T-helper 2 cell treated with Interferon-gamma antibody and Interleukin-4, amounts not matched to agents 5 μg/mL and 100 μg/mL, for 36 hours (primary cell): ENCODE data around the gene COL4A2.
"Not testable (repeated sequence)": the region's sequence is repeated elsewhere in the genome, so short reads cannot be mapped to it uniquely, and the experiment has no call there.

Experiments used
- DNase-seq: peaks from one replicate; pipeline ENCODE4 v3.0.0; 2021; ENCODE audit warnings: low spot score
- H3K27ac Mint-ChIP-seq: one replicate; pipeline ENCODE4 v1.8.0; 2021; ENCODE audit warnings: mild to moderate bottlenecking, mixed read lengths
- H3K27me3 Mint-ChIP-seq: one replicate; pipeline ENCODE4 v1.8.0; 2021; ENCODE audit warnings: low read depth, mixed read lengths
- H3K36me3 Mint-ChIP-seq: one replicate; pipeline ENCODE4 v1.8.0; 2021; ENCODE audit warnings: low read depth, mixed read lengths
- H3K4me1 Mint-ChIP-seq: one replicate; pipeline ENCODE4 v1.8.0; 2021; ENCODE audit warnings: low read depth, mixed read lengths
- H3K4me3 Mint-ChIP-seq: one replicate; pipeline ENCODE4 v1.8.0; 2022; ENCODE audit warnings: mild to moderate bottlenecking, moderate library complexity, mixed read lengths
- H3K9me3 Mint-ChIP-seq: one replicate; pipeline ENCODE4 v1.8.0; 2021; ENCODE audit warnings: mixed read lengths

The COL4A2 gene

GRCh38 chr13:110525328-110526319 lies 218.5 kb downstream of the COL4A2 start:
- H3K9me3 Mint-ChIP-seq = no peaks in the 10 kb centered on the region
- H3K27ac Mint-ChIP-seq = no peak overlapping the region

GRCh38 chr13:110528371-110528770 lies 221.3 kb downstream of the COL4A2 start:
- no peak overlapping the region for H3K27ac Mint-ChIP-seq
- no peaks in the 10 kb centered on the region for H3K9me3 Mint-ChIP-seq
- H3K4me3 Mint-ChIP-seq = no peak overlapping the region
- peaks cover 9% of the 10 kb centered on the region for H3K4me1 Mint-ChIP-seq
- DNase-seq = no peak
- no peaks in the 10 kb centered on the region for H3K27me3 Mint-ChIP-seq
- H3K36me3 Mint-ChIP-seq = no peaks in the 10 kb centered on the region

More at GRCh38 chr13:110525328-110526319, 218.5 kb downstream of the COL4A2 start:
- DNase-seq = no peak
- Mint-ChIP-seq H3K4me1 (peaks cover 9% of the 10 kb centered on the region), H3K27me3 (no peaks in the 10 kb centered on the region), H3K36me3 (no peaks in the 10 kb centered on the region), H3K4me3 (no peak overlapping the region)

GRCh38 chr13:110528911-110529310 lies 221.8 kb downstream of the COL4A2 start:
- H3K27ac Mint-ChIP-seq = no peak overlapping the region
- no peaks in the 10 kb centered on the region for H3K27me3 Mint-ChIP-seq
- H3K4me1 Mint-ChIP-seq = peaks cover 9% of the 10 kb centered on the region
- no peak for DNase-seq
- no peak overlapping the region for H3K4me3 Mint-ChIP-seq
- no peaks in the 10 kb centered on the region for H3K36me3 Mint-ChIP-seq
- no peaks in the 10 kb centered on the region for H3K9me3 Mint-ChIP-seq

GRCh38 chr13:110529522-110530311 lies 222.6 kb downstream of the COL4A2 start:
- Mint-ChIP-seq H3K9me3 (no peaks in the 10 kb centered on the region), H3K4me1 (peaks cover 3% of the 10 kb centered on the region), H3K4me3 (no peak overlapping the region), H3K27me3 (no peaks in the 10 kb centered on the region), H3K36me3 (no peaks in the 10 kb centered on the region), H3K27ac (no peak overlapping the region)
- no peak for DNase-seq

GRCh38 chr13:110531100-110531499 lies 224.0 kb downstream of the COL4A2 start:
- Mint-ChIP-seq H3K9me3 (no peaks in the 10 kb centered on the region), H3K27ac (no peak overlapping the region), H3K4me1 (peaks cover 2% of the 10 kb centered on the region), H3K27me3 (no peaks in the 10 kb centered on the region), H3K36me3 (no peaks in the 10 kb centered on the region), H3K4me3 (no peak overlapping the region)
- no peak for DNase-seq

- H3K9me3 Mint-ChIP-seq = no peaks in the 10 kb centered on the region
- no peak for DNase-seq
- H3K27ac Mint-ChIP-seq = no peak overlapping the region
- no peak overlapping the region for H3K4me3 Mint-ChIP-seq
- peaks cover 2% of the 10 kb centered on the region for H3K4me1 Mint-ChIP-seq
- H3K36me3 Mint-ChIP-seq = no peaks in the 10 kb centered on the region
- H3K27me3 Mint-ChIP-seq = no peaks in the 10 kb centered on the region
Observed at GRCh38 chr13:110531671-110532083, 224.6 kb downstream of the COL4A2 start.

GRCh38 chr13:110532258-110532657 lies 225.2 kb downstream of the COL4A2 start:
- H3K4me3 Mint-ChIP-seq, H3K9me3 Mint-ChIP-seq, H3K36me3 Mint-ChIP-seq, H3K27me3 Mint-ChIP-seq, H3K4me1 Mint-ChIP-seq, H3K27ac Mint-ChIP-seq, DNase-seq: not testable (repeated sequence)

- Mint-ChIP-seq H3K4me1 (peaks cover 2% of the 10 kb centered on the region), H3K36me3 (no peaks in the 10 kb centered on the region), H3K27ac (no peak overlapping the region)
Observed at GRCh38 chr13:110533771-110534670, 226.9 kb downstream of the COL4A2 start.

GRCh38 chr13:110535526-110535925 lies 228.4 kb downstream of the COL4A2 start:
- DNase-seq = no peak
- Mint-ChIP-seq H3K9me3 (no peaks in the 10 kb centered on the region), H3K27ac (no peak overlapping the region), H3K27me3 (no peaks in the 10 kb centered on the region), H3K4me1 (peaks cover 2% of the 10 kb centered on the region), H3K36me3 (no peaks in the 10 kb centered on the region), H3K4me3 (no peak overlapping the region)

More at GRCh38 chr13:110533771-110534670, 226.9 kb downstream of the COL4A2 start:
- H3K9me3 Mint-ChIP-seq = no peaks in the 10 kb centered on the region
- DNase-seq = no peak
- no peaks in the 10 kb centered on the region for H3K27me3 Mint-ChIP-seq
- no peak overlapping the region for H3K4me3 Mint-ChIP-seq

- Mint-ChIP-seq H3K27me3 (no peaks in the 10 kb centered on the region), H3K27ac (no peak overlapping the region), H3K4me3 (no peak overlapping the region), H3K9me3 (no peaks in the 10 kb centered on the region), H3K4me1 (peaks cover 2% of the 10 kb centered on the region), H3K36me3 (no peaks in the 10 kb centered on the region)
- no peak for DNase-seq
Observed at GRCh38 chr13:110536006-110536693, 229.1 kb downstream of the COL4A2 start.

GRCh38 chr13:110538632-110539031 lies 231.5 kb downstream of the COL4A2 start:
- Mint-ChIP-seq H3K4me3 (no peak overlapping the region), H3K9me3 (no peaks in the 10 kb centered on the region), H3K4me1 (peaks cover 2% of the 10 kb centered on the region), H3K36me3 (no peaks in the 10 kb centered on the region), H3K27ac (no peak overlapping the region), H3K27me3 (no peaks in the 10 kb centered on the region)
- DNase-seq = no peak

- H3K4me1 Mint-ChIP-seq = peaks cover 2% of the 10 kb centered on the region
- no peak overlapping the region for H3K4me3 Mint-ChIP-seq
- H3K9me3 Mint-ChIP-seq = peaks cover 2% of the 10 kb centered on the region
- no peaks in the 10 kb centered on the region for H3K36me3 Mint-ChIP-seq
- no peaks in the 10 kb centered on the region for H3K27me3 Mint-ChIP-seq
- no peak for DNase-seq
- no peak overlapping the region for H3K27ac Mint-ChIP-seq
Observed at GRCh38 chr13:110539894-110540293, 232.8 kb downstream of the COL4A2 start.
